ENCODE measurements around the gene STK32B. TPM values are rescaled to one million over a fixed set of nuclear protein-coding genes. Genes with fewer than 3 reads are reported as not detected.

Gene STK32B
- total and polyA plus RNA-seq, 9 of the 15 experiments (the other 6 are each of a cell fraction or from before 2014, with no cell fraction given): 0.03 to 0.20 (median 0.07) TPM; not detected in 2

- TF ChIP-seq MYBL2 (IDR thresholded peaks at IDR 0.05; ENCODE audit: low read depth): no peak
- no peak for TF ChIP-seq MYBL2 (CRISPR knock-in tag; IDR thresholded peaks at IDR 0.05; ENCODE audit: borderline replicate concordance)
- TF ChIP-seq NR2C1 (IDR thresholded peaks at IDR 0.05): no peak
- TF ChIP-seq NR2C1 (tag; IDR thresholded peaks at IDR 0.05): no peak
Observed at GRCh38 chr4:5544762-5545161, 493.5 kb downstream of the STK32B start (continued).

- in situ Hi-C loops (cut with MboI): no loop called here
- ChIA-PET POLR2A (no interaction called here), CTCF (ENCODE audit: low intra/inter-chr PET ratio) (no interaction called here)
- Histone ChIP-seq H3K9me3 (replicated peaks; ENCODE audit: control insufficient read depth, insufficient read depth, low read depth, low read length) (no peaks in the 10 kb centered on the region), H3K79me2 (ENCODE audit: control insufficient read depth, insufficient read depth, low read length) (no peaks in the 10 kb centered on the region), H3K4me1 (replicated peaks in 1 of 2; ENCODE audit: control insufficient read depth in 2 of 2, insufficient read depth in 2 of 2, low read length in 2 of 2) (no peaks in the 10 kb centered on the region), H4K20me1 (replicated peaks; ENCODE audit: control insufficient read depth, insufficient read depth, low read length) (no peaks in the 10 kb centered on the region), H3K4me3 (no peak overlapping the region), H3K27me3 (ENCODE audit: control insufficient read depth in 2 of 2, insufficient read depth in 2 of 2, low read length in 2 of 2) (no peaks in the 10 kb centered on the region; a peak in 1 of 5 replicates), H3K36me3 (ENCODE audit: control insufficient read depth, insufficient read depth, low read length) (no peaks in the 10 kb centered on the region), H3K9ac (ENCODE audit: insufficient read depth in 1 of 2, low read depth in 2 of 2, low read length in 2 of 2) (no peak overlapping the region), H3K4me2 (ENCODE audit: insufficient read depth, low read length) (no peak overlapping the region), H3K27ac (ENCODE audit: extremely low read depth, low read depth, low read length) (no peak overlapping the region), H3K9me1 (ENCODE audit: control insufficient read depth, insufficient read depth, low read length) (no peaks in the 10 kb centered on the region), H2AFZ (ENCODE audit: low read depth, low read length) (no peak overlapping the region)
- no TSS peak for BruUV-seq (replicated peaks)
- TF ChIP-seq ARID1B (IDR thresholded peaks at IDR 0.05): no peak
- no peak for TF ChIP-seq STAT5B (CRISPR knock-in tag; IDR thresholded peaks at IDR 0.05)
- no peak for TF ChIP-seq HDAC3 (IDR thresholded peaks at IDR 0.05; ENCODE audit: borderline replicate concordance, partially characterized antibody)
- no peak for TF ChIP-seq SP1 (CRISPR knock-in tag; IDR thresholded peaks at IDR 0.05)
- no peak for TF ChIP-seq RHOXF2B (CRISPR knock-in tag; conservative IDR thresholded peaks at IDR 0.05)
- no peak for TF ChIP-seq SPI1 (IDR thresholded peaks at IDR 0.05; ENCODE audit: borderline replicate concordance, low read depth, low read length)
- no peak for TF ChIP-seq ZNF444 (CRISPR knock-in tag; IDR thresholded peaks at IDR 0.05)
- TF ChIP-seq ZNF57 (CRISPR knock-in tag; IDR thresholded peaks at IDR 0.05): no peak
- TF ChIP-seq TEAD1 (CRISPR knock-in tag; IDR thresholded peaks at IDR 0.05): no peak
- TF ChIP-seq ZC3H4 (CRISPR knock-in tag; IDR thresholded peaks at IDR 0.05; ENCODE audit: borderline replicate concordance): no peak
- no peak for TF ChIP-seq ZNF561 (CRISPR knock-in tag; conservative IDR thresholded peaks at IDR 0.05)
- no peak for TF ChIP-seq ZNF165 (CRISPR knock-in tag; IDR thresholded peaks at IDR 0.05; ENCODE audit: borderline replicate concordance)
- intact Hi-C loops (cut with micrococcal nuclease): no loop called here
- WGBS (ENCODE audit: insufficient coverage, low coverage, missing lambda C conversion rate): 0% methylated on average over 2 of the region's 2 CpGs
- ATAC-seq (no peak), DNase-seq (ENCODE audit: extremely low read depth in 1 of 4, low spot score in 3 of 4) (no peak), FAIRE-seq (no peak)
Observed at GRCh38 chr4:5545271-5545670, 494.0 kb downstream of the STK32B start.
